ENCODE measurements around the gene ZCCHC4.

ZCCHC4 gene

GRCh38 chr4:25301471-25301870 lies 11.1 kb upstream of the ZCCHC4 start (continued):
- no peak for TF ChIP-seq BACH2 (CRISPR knock-in tag; IDR thresholded peaks at IDR 0.05; ENCODE audit: borderline replicate concordance)

- TF ChIP-seq ARNTL (CRISPR knock-in tag; IDR thresholded peaks at IDR 0.05; ENCODE audit: borderline replicate concordance, low read depth): no peak
- no peak for TF ChIP-seq PPARA (CRISPR knock-in tag; IDR thresholded peaks at IDR 0.05; ENCODE audit: borderline replicate concordance)
- TF ChIP-seq TOX (CRISPR knock-in tag; IDR thresholded peaks at IDR 0.05; ENCODE audit: borderline replicate concordance): no peak
- no peak for TF ChIP-seq CSRNP3 (CRISPR knock-in tag; IDR thresholded peaks at IDR 0.05)
- TF ChIP-seq CSDC2 (CRISPR knock-in tag; IDR thresholded peaks at IDR 0.05): no peak
- no peak for TF ChIP-seq SNAI2 (CRISPR knock-in tag; IDR thresholded peaks at IDR 0.05)
- no peak for TF ChIP-seq CREB5 (CRISPR knock-in tag; IDR thresholded peaks at IDR 0.05; ENCODE audit: low read depth)
- no peak for TF ChIP-seq ZC3H10 (CRISPR knock-in tag; IDR thresholded peaks at IDR 0.05)
- no peak for TF ChIP-seq GLIS3 (CRISPR knock-in tag; IDR thresholded peaks at IDR 0.05)
- TF ChIP-seq ZFP30 (CRISPR knock-in tag; IDR thresholded peaks at IDR 0.05): no peak
- TF ChIP-seq RARB (CRISPR knock-in tag; IDR thresholded peaks at IDR 0.05): no peak
- TF ChIP-seq ZFP3 (CRISPR knock-in tag; IDR thresholded peaks at IDR 0.05): no peak
- TF ChIP-seq, protein P1, sequence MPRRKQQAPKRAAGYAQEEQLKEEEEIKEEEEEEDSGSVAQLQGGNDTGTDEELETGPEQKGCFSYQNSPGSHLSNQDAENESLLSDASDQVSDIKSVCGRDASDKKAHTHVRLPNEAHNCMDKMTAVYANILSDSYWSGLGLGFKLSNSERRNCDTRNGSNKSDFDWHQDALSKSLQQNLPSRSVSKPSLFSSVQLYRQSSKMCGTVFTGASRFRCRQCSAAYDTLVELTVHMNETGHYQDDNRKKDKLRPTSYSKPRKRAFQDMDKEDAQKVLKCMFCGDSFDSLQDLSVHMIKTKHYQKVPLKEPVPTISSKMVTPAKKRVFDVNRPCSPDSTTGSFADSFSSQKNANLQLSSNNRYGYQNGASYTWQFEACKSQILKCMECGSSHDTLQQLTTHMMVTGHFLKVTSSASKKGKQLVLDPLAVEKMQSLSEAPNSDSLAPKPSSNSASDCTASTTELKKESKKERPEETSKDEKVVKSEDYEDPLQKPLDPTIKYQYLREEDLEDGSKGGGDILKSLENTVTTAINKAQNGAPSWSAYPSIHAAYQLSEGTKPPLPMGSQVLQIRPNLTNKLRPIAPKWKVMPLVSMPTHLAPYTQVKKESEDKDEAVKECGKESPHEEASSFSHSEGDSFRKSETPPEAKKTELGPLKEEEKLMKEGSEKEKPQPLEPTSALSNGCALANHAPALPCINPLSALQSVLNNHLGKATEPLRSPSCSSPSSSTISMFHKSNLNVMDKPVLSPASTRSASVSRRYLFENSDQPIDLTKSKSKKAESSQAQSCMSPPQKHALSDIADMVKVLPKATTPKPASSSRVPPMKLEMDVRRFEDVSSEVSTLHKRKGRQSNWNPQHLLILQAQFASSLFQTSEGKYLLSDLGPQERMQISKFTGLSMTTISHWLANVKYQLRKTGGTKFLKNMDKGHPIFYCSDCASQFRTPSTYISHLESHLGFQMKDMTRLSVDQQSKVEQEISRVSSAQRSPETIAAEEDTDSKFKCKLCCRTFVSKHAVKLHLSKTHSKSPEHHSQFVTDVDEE (CRISPR knock-in tag; IDR thresholded peaks at IDR 0.05): no peak
- TF ChIP-seq ZNF70 (CRISPR knock-in tag; IDR thresholded peaks at IDR 0.05): no peak
- ATAC-seq: no peak
These were observed 9.9 kb upstream of the ZCCHC4 start for GRCh38 chr4:25302626-25303025.

- no peak for ATAC-seq
- TF ChIP-seq TCF4 (CRISPR knock-in tag; IDR thresholded peaks at IDR 0.05; ENCODE audit: borderline replicate concordance) (no peak), OSR1 (CRISPR knock-in tag; IDR thresholded peaks at IDR 0.05) (no peak), BACH2 (CRISPR knock-in tag; IDR thresholded peaks at IDR 0.05; ENCODE audit: borderline replicate concordance) (no peak), ZNF565 (CRISPR knock-in tag; conservative IDR thresholded peaks at IDR 0.05; ENCODE audit: low read depth) (no peak), CSRNP3 (CRISPR knock-in tag; IDR thresholded peaks at IDR 0.05) (no peak), CSDC2 (CRISPR knock-in tag; IDR thresholded peaks at IDR 0.05) (no peak), SNAI2 (CRISPR knock-in tag; IDR thresholded peaks at IDR 0.05) (no peak), ZFP3 (CRISPR knock-in tag; IDR thresholded peaks at IDR 0.05) (no peak), ARNTL (CRISPR knock-in tag; IDR thresholded peaks at IDR 0.05; ENCODE audit: borderline replicate concordance, low read depth) (no peak), RARB (CRISPR knock-in tag; IDR thresholded peaks at IDR 0.05) (no peak), TOX (CRISPR knock-in tag; IDR thresholded peaks at IDR 0.05; ENCODE audit: borderline replicate concordance) (no peak), ZNF70 (CRISPR knock-in tag; IDR thresholded peaks at IDR 0.05) (no peak), ZFP30 (CRISPR knock-in tag; IDR thresholded peaks at IDR 0.05) (no peak), CREB5 (CRISPR knock-in tag; IDR thresholded peaks at IDR 0.05; ENCODE audit: low read depth) (no peak), ESRRG (CRISPR knock-in tag; IDR thresholded peaks at IDR 0.05) (no peak)
- TF ChIP-seq, protein P1 (CRISPR knock-in tag; IDR thresholded peaks at IDR 0.05): no peak
These were observed 9.0 kb upstream of the ZCCHC4 start for GRCh38 chr4:25303578-25303977.

Measured in SK-N-SH treated with all-trans-retinoic acid at 6 μM for 48 hours (cell line).